ENCODE measurements around the gene TMEM234.

The TMEM234 gene

GRCh38 chr1:32199043-32199716, 23.0 kb downstream of the TMEM234 start:
- DNase-seq, result no peak

- DNase-seq, result no peak
These were observed 23.7 kb downstream of the TMEM234 start for GRCh38 chr1:32198237-32199042.

- no peak for DNase-seq
These were observed 24.3 kb downstream of the TMEM234 start for GRCh38 chr1:32197837-32198236.

- DNase-seq, result no peak
These were observed 25.1 kb downstream of the TMEM234 start for GRCh38 chr1:32197074-32197473.

DNA sequence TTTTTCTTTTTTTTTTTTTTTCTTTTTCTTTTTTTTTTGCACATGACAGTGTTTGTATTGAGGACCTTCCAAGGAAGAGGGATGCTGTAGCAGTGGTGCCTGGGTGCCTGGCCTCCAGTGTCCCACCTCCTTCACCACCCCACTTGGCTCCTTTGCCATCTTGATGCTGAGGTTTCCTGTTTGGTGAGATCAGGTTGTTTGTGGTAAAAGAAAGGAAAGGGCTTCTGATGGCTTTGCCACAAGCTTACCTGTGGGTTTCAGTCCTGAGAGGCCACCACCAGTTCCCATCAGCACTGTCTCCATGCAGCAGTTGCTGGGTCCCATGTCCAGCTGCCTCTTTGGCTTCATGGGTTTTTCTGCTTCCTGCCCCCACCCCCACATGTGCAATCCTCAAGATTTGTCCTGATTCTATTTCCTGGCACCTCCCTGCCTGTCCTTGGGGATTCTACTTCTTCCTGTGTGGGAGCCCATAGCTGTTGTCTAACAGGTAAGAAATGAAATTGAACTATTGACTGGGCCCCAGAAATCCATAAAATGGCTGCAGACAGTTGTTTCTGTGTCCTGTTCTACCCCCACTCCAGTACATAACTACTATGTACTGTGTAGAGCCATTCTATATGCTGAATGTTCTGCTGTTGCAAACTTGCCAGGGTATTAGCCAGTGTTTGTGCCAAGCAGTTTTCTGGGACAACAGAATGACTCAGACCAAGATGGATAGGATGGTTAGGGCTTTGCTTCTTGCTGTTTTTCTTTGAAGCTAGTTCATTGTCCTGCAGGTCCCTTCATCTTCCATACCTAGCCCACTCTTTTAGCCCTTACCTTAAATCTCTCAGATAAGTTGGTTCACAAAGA, 26.0 kb downstream of the TMEM234 start:
- DNase-seq, result no peak

DNA sequence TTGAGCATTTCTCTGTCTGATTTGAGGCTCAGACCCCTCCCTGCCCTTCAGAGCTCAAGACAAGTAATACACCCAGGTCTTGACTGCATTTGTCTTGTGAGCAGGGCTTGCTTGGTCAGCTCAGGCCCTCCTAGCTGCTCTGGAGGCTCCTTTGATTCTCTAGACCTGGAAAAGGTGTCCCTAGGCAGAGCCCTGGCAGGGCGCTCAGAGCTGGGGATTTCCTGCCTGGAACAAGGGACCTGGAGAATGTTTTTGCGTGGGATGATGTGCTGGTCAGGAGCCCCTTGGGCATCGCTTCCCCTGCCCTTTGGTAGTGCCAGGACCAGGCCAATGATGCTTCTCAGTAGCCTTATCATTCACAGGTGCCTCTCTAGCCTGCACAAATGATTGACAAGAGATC, 26.6 kb downstream of the TMEM234 start:
- DNase-seq, result no peak

DNA sequence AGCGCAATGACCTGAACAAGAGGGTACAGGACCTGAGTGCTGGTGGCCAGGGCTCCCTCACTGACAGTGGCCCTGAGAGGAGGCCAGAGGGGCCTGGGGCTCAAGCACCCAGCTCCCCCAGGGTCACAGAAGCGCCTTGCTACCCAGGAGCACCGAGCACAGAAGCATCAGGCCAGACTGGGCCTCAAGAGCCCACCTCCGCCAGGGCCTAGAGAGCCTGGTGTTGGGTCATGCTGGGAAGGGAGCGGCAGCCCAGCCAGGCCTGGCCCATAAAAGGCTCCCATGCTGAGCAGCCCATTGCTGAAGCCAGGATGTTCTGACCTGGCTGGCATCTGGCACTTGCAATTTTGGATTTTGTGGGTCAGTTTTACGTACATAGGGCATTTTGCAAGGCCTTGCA, 27.2 kb downstream of the TMEM234 start:
- no peak for DNase-seq

GRCh38 chr1:32192220-32192948, 29.8 kb downstream of the TMEM234 start:
- no peak for DNase-seq

- DNase-seq, result no peak
These were observed 34.3 kb downstream of the TMEM234 start for GRCh38 chr1:32187850-32188249.

GRCh38 chr1:32186491-32186890, 35.7 kb downstream of the TMEM234 start:
- no peak for DNase-seq

GRCh38 chr1:32186077-32186476, 36.1 kb downstream of the TMEM234 start:
- DNase-seq, result no peak

- DNase-seq, result no peak
These were observed 37.5 kb downstream of the TMEM234 start for GRCh38 chr1:32184650-32185049.

DNA sequence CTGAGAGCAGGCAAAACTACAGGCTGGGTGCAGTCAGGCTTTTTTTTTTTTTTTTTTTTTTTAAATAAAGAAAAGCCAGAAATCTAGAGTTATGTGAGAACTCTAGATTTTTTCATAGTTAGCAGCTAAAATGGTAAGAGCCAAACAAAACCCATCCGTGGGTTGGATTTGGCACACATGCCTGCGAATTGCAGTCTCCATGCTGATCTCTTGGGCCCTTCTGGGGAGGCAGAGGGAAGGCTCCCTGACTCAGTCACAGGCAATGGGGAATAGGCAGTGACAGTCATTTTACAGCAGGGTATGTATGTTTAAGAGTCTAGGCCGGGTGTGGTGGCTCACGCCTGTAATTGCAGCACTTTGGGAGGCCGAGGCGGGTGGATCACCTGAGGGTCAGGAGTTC, 40.1 kb downstream of the TMEM234 start:
- DNase-seq, result no peak

DNA sequence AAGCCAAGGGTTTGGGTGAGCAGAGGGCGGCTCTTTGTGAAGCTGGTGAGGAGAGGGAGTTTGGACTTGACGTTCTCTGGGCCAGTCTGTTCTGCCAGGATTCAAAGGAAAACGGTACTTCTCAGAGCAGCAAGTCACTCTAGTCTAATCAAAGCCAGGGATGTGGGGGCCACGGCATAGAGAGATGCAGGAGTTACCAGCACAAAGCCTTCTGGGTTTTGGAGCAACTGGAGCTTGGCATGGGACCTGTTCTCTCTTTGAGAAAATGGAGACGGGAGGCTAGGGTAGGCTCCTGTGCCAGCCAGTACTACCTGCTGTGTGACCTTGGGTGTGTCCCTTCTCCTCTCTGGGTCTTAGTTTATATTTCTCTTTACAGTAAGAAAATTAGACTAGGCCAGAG, 40.6 kb downstream of the TMEM234 start:
- DNase-seq, result no peak

GRCh38 chr1:32181065-32181464, 41.1 kb downstream of the TMEM234 start:
- DNase-seq, result no peak

DNA sequence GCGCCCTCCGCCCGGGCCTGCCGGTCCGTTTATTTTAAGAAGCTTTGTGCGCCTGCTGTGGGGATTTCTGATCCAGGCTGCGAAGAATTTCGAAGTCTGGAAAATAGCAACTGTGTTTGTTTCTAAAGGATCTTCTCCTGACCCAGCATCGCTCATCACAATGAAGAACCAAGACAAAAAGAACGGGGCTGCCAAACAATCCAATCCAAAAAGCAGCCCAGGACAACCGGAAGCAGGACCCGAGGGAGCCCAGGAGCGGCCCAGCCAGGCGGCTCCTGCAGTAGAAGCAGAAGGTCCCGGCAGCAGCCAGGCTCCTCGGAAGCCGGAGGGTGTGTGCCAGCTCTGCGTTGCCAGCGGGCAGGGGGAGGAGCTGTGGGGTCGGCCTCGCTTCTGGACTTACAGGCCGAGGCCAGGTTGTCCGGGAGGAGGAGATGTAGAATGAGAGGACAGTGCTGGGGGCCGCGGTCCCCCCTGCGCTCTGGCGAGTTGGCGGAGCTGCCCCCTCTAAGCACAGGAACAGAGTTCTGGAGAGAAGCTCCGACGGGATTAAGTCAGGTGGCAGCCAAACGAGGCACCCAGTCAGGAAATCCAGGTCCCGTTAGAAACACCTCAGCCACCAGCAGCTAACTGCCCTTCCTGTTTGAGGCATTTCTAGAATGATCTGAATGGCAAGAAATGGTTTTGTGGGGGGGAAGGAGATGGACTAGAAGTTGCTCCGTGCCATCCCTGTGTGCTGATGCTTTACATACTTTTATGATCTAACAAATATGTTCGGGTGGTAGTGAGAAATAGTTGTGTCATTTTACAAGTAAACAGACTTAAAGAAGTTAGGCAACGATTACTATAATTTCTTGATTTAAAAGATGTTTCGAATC, 41.7 kb downstream of the TMEM234 start:
- no peak for DNase-seq

DNA sequence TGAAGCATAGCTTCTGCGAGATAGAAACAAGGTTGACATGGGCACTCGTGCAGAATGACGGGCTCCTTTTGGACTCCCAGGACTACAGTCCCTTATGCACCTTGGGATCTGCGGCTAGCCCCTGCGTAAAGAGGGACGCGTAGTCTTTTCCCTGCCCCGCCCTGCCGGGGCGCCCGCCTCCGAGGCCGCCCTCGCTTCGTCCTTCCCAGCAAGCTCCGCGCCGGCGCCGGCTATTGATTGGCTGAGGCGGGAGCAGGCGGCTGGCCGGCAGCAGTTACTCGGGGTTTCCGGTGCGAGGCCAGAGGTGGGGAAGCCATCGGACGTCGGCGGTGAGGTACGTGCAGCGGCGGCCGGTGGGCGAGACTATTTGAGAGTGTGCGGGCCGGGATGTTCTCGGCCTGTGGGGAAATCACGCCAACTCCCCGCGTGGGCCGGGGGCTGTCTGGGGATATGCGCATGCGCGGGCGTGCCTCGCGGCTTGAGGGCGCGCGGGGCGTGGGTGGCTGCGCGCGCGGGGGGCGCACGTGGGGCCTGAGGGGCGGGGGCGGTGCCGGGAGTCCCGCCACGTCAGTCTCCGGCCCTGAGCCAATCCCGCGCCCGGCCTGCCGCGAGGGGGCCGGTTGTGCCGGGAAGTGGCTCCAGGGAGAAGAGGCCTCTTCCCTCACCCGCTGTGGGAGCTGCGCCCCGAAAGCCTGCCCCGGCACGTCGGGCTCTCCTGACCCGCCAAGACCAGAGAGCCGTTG, 42.5 kb downstream of the TMEM234 start, which contains the start of gene TXLNA:
TSS of gene TXLNA (plus strand) at position 233 of the 743 bp plus-strand sequence. CDS start 671 bp downstream, outside the sequence.
- DNase-seq, result peak; percentile 81

- no peak for DNase-seq
These were observed 43.0 kb downstream of the TMEM234 start for GRCh38 chr1:32179193-32179442.

DNA sequence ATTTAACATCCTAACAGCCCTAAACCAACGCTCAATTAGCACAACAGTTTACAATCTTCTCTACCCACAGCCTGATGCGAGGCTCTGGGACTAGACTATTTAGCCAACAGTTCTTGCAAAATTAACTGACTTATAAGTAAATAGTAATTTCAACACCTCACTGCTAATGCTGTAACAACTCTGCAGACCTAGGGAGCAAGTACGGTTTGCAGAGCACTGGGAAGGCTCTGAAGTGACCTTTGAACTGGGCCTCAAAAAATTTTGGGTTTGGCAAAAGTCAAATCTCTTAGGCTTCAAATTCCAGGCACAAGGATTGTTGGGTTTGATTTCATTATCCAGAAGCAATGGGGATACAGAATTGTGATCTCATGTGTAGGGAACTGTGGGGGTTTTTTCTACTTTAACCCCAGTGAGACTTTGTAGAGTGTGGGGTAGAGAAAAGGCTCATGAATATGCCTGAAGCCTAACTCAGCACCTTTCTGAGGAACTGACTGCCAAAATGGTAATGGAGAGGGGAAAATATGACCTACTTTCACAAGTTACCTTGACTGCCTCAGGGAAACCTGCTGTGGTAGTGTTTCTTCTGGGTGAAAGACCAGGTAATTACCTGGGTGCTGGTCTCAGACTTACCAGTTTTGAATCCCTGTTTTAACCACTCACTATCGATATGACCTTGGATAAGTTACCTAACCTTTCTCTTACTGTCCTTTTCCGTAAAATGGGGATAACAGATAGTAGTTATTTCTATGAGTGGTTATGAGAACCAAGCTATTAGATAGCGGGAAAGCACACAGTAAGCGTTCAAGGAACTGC, 43.6 kb downstream of the TMEM234 start:
- no peak for DNase-seq

DNA sequence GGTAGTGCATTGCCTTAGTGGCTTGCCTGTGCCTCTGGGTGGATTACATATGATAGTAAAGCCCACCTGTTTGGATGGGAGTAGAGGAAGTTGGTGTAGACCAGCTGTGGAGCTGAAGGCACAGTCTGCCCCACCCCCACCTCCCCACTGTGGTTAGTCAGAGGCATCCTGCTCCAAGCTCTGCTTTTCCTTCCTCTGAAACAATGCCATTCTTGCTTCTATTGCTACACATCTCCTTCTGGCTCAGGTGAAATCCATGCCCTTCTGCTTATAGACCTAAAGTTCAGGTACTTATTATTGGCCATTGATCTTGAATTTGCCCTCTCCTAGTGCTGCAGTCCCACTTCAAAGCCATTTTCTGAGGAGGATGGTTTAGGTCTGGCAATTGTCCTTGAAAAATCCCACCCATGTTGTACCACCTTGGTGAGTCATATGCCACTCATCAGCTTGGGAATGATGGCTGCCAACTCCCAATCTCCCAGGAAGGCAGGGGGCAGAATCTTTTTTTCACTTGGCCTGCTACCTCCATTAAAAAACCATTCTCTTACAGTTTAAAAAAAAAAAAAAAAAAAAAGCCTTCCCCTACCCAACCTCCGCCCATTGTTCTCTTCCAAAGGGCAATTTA, 49.4 kb downstream of the TMEM234 start:
- no peak for DNase-seq
